Lower leg skin (tissue), 4 donors: ENCODE measurements around the gene ZHX3. TPM values are rescaled to one million over a fixed set of nuclear protein-coding genes. Genes with fewer than 3 reads are reported as not detected.

Experiments
- DNase-seq, 2 donors: peaks; one replicate each; pipeline ENCODE4 v3.0.0-alpha.2; 2019; ENCODE audit warnings: low spot score in 2 of 2
- H3K4me3 ChIP-seq: fragments of 200-600 bp; sonication (generic); 2 replicates; pipeline ENCODE4 v1.5.1; 2017; ENCODE audit warnings: mild to moderate bottlenecking, low read depth; ENCODE audit not compliant: poor library complexity, severe bottlenecking
- POLR2A ChIP-seq, 2 donors: fragments of 450-650 bp; IDR thresholded peaks; one replicate each; pipeline ENCODE4 v1.6.1; 2016 to 2017; ENCODE audit warnings: antibody characterized with exemption in 2 of 2, mild to moderate bottlenecking in 1 of 2, moderate library complexity in 1 of 2
- WGBS, 2 donors: methylation state at CpG; one replicate each; pipeline ENCODE4 v1.1.5; 2018; 5-methylcytosine and 5-hydroxymethylcytosine counted together
- intact Hi-C: fragments of 100-400 bp; cut with DNase I; formaldehyde crosslinking; loops from one replicate; pipeline ENCODE4 v1.15.0; 2023; ENCODE audit warnings: low total_unique reads
- total RNA-seq, 4 donors: library from RNA; depleted of rRNA; stranded (reverse); fragments of >200 nt; gene quantifications; one replicate each; pipeline ENCODE4 v1.1.0, GENCODE V29; 2016
- TF ChIP-seq, protein P1 (sequence below), 3 donors: fragments of 450-650 bp; IDR thresholded peaks; one replicate each; pipeline ENCODE4 v1.5.1; 2016; ENCODE audit warnings: antibody characterized with exemption in 3 of 3, mild to moderate bottlenecking in 3 of 3, moderate library complexity in 2 of 3

The ZHX3 gene
- total RNA-seq, 4 donors from 2014 or later: 19.3 to 33.1 (median 25.5) TPM

- no peak overlapping the region for H3K4me3 ChIP-seq
- WGBS, 2 donors: 96 to 98% methylated on average over 3 of the region's 3 CpGs
- TF ChIP-seq, protein P1, sequence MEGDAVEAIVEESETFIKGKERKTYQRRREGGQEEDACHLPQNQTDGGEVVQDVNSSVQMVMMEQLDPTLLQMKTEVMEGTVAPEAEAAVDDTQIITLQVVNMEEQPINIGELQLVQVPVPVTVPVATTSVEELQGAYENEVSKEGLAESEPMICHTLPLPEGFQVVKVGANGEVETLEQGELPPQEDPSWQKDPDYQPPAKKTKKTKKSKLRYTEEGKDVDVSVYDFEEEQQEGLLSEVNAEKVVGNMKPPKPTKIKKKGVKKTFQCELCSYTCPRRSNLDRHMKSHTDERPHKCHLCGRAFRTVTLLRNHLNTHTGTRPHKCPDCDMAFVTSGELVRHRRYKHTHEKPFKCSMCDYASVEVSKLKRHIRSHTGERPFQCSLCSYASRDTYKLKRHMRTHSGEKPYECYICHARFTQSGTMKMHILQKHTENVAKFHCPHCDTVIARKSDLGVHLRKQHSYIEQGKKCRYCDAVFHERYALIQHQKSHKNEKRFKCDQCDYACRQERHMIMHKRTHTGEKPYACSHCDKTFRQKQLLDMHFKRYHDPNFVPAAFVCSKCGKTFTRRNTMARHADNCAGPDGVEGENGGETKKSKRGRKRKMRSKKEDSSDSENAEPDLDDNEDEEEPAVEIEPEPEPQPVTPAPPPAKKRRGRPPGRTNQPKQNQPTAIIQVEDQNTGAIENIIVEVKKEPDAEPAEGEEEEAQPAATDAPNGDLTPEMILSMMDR (IDR thresholded peaks at IDR 0.05): no peak
- no peak for TF ChIP-seq POLR2A (IDR thresholded peaks at IDR 0.05)
These were observed 13.0 kb downstream of the ZHX3 start for GRCh38 chr20:41304424-41305079.

DNA sequence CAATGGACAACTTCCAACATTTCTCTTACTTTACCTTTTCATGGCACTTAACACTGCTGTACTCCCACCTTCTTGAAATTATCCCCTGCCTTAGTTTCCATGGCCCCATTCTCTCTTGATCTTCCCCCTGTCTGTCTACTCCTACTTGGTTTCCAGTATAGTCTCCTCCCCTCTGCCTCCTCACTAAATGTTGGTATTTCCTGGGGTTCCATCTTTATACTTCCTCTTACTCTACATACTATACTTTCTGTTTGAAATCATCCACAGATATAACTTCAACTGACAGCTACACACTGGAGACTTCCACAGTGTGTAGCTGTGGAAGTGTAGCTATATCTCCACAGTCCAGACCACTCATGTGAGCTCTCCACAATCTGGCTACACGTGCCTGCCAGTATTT is 13.5 kb downstream of the ZHX3 start:
- intact Hi-C loops: no loop called here
- H3K4me3 ChIP-seq: no peak overlapping the region
- no peak for TF ChIP-seq POLR2A (IDR thresholded peaks at IDR 0.05)
- TF ChIP-seq, protein P1 (IDR thresholded peaks at IDR 0.05): no peak
- 86 to 89% methylated on average over 1 of the region's 1 CpG for WGBS, 2 donors
- DNase-seq: no peak

More at GRCh38 chr20:41304424-41305079, 13.0 kb downstream of the ZHX3 start:
- intact Hi-C loops: no loop called here
- no peak for DNase-seq

GRCh38 chr20:41300886-41301285 is 16.6 kb downstream of the ZHX3 start:
- WGBS, 2 donors: 80 to 81% methylated on average over 4 of the region's 4 CpGs
- no peak for DNase-seq
- intact Hi-C loops: no loop called here
- H3K4me3 ChIP-seq: no peak overlapping the region
- no peak for TF ChIP-seq POLR2A (IDR thresholded peaks at IDR 0.05)
- TF ChIP-seq, protein P1 (IDR thresholded peaks at IDR 0.05): no peak

DNA sequence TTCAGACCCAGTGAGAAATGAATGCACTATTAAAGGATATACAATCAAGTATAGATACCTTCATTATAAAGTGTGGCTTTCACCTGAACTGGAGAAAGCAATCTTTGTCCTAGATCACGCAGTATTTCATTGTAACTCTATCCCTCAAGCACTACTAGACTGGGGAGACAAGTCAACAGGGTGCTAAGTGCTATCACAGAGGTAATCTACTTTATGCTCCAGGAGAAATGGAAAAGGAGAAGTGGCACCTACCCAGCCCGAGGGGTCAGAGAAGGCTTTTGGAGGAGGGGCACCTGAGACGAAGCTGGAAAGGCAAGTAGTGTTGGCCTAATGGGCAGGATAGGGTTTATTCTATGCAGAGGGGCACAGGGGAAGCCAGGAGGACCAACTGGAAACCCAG is 17.1 kb downstream of the ZHX3 start:
- no peak overlapping the region for H3K4me3 ChIP-seq
- DNase-seq: no peak
- intact Hi-C loops: no loop called here
- WGBS, 2 donors: 80 to 84% methylated on average over 3 of the region's 3 CpGs
- no peak for TF ChIP-seq POLR2A (IDR thresholded peaks at IDR 0.05)
- TF ChIP-seq, protein P1 (IDR thresholded peaks at IDR 0.05): no peak

DNA sequence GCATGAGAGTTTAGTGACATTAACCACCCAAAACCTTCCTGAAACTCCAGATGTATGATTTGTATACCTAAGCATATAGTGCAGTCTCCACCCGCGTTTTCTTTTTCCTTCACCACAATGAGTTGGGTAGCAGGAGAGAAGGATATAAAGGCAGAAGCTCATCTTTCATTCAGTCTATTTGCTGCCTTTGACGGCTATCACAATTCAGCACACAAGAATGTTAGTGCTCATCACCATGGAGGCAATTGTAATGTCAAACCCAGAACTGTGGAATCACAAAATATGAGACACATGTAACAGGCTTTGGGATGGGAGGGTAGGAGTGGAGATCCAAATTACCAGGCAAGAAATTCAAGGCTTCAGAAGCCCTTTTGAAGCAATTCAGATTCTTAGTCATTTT is 17.6 kb downstream of the ZHX3 start:
- no peak for DNase-seq
- H3K4me3 ChIP-seq: no peak overlapping the region
- intact Hi-C loops: no loop called here
- TF ChIP-seq, protein P1 (IDR thresholded peaks at IDR 0.05): no peak
- TF ChIP-seq POLR2A (IDR thresholded peaks at IDR 0.05): no peak
- WGBS, 2 donors: 86 to 93% methylated on average over 3 of the region's 3 CpGs
